Activated CD4-positive, alpha-beta T cell treated with anti-CD3 and anti-CD28 coated beads, Interleukin-2, amount 50 U/mL, for 4 hours (primary cell): ENCODE results near the gene SHMT1.
"Not testable (repeated sequence)": the region's sequence is repeated elsewhere in the genome, so short reads cannot be mapped to it uniquely, and the experiment has no call there.

Experiments used
- DNase-seq, 2 experiments: peaks; one replicate each; pipeline ENCODE4 v3.0.0-alpha.2; 2020

Gene SHMT1

GRCh38 chr17:18324140-18325050, 39.0 kb downstream of the SHMT1 start:
- DNase-seq, result no peak

- DNase-seq, result no peak
These were observed 39.7 kb downstream of the SHMT1 start for GRCh38 chr17:18323507-18324139.

DNA sequence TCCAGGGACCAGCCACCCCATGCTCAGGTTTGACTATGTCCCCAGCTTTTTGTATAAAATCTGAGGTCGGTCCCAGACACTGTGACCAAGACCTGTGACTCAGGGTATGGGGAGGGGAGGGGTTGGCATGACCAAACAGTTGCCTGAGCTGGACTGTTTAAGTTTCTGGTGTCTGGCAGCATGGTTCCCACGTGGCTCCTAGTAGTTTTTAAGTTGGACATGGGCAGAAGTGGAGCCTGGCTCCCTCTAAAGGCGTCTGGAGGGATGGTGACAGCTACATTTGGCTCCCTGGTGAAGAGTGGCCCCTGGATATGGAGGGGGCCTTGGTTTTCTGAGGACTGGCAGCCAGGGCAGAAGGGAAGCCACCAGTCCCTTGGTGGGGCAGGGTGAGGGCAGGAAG, 40.3 kb downstream of the SHMT1 start:
- DNase-seq, result no peak

DNA sequence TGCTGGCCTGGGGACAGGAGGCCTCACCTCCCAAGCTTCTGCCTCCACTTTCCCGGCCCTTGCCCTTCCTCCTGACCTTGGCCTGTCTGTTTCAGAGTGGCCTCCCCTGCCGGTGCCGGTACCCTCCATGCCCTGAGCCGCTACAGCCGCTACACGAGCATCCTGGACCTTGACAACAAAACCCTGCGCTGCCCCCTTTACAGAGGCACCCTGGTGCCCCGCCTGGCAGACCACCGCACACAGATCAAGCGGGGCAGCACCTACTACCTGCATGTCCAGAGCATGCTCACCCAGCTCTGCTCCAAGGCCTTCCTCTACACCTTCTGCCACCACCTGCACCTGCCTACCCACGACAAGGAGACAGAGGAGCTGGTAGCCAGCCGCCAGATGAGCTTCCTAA, 40.8 kb downstream of the SHMT1 start:
- no peak for DNase-seq

- no peak for DNase-seq
These were observed 42.0 kb downstream of the SHMT1 start for GRCh38 chr17:18321309-18321708.

DNA sequence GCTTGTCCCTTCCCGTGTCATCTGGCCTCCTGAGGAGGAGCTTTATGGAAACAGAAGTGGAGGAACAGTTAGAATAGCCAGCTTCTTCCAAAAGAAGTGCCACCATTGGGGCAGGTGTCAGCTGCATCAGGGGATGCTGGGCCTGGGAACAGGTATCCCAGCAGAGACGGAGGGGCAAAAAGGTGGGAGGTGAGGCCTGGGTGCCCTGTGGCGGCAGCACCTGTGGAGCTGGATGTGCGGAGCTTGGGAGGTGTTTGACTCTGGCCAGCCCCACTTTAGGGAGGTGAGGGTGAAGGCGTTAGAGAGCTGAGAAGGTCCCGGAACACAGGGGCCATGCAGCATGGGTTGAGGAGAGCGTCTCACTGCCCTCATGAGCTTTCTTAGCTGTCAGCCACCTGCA, 43.0 kb downstream of the SHMT1 start:
- no peak for DNase-seq

GRCh38 chr17:18319604-18320256, 43.6 kb downstream of the SHMT1 start:
- no peak for DNase-seq

- no peak for DNase-seq
These were observed 44.4 kb downstream of the SHMT1 start for GRCh38 chr17:18318771-18319450.

DNA sequence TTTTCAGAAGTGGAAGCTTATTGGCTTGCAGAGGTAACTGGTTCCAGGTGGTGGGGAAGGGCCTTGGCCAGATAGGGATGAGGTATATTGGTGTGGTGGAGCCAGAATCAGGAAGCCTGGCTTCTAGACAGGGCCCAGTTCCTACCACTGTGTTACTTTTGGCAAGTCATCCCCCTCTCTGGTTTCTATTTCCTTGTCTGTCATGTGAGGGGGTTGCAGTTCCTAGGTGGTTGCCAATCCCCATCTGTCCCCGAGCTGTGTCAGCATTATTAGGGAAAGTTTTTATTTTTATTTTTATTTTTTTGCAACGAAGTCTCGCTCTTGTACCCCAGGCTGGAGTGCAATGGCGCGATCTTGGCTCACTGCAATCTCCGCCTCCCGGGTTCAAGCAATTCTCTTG, 45.2 kb downstream of the SHMT1 start:
- DNase-seq, result no peak

GRCh38 chr17:18315961-18316360, 47.4 kb downstream of the SHMT1 start:
- no peak for DNase-seq

GRCh38 chr17:18315562-18315922, 47.8 kb downstream of the SHMT1 start:
- peak in 1 of 2 experiments; percentile 22 for DNase-seq

DNA sequence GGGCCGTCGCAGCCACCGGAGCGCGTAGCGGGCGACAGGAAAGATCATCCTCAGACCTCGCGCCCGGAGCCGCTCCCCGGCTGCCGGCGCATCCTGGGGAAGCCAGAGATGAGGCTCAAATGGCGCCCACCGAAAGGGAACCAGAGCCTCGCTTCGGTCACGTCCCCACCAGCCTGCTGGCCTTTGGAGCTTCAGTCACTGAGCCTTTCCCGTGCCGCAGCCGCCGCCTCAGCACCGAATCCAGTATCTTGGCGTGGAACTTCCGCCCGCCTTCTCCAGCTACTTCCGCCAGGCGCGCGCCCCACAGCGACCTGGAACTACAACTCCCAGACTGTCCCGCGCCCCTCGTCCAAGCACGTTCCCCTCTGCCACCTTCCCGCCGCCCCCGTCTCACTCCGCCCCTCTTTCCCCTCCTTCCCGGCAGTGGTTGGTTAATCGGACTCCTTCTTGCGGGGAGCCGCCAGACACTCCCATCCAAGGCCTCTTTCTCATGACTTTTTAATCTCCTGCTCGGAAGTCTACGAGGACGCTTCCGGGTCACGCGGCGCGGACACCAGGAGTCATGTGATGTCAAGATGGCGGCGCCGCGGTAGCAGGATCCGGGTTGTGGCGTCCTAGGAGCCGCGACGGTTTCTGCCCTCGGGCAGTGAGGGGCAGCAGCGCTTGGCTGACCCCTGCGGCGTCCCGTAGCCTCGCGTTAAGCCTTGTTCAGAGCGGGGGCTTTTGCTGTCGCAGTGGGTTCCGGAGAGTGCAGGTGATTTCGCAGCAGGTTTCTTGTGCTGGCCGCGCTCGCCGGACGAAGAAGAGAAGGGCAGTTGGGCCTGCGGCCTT, 48.4 kb downstream of the SHMT1 start, which contains the start of the genes SMCR8 and TOP3A:
Gene SMCR8, plus strand, starts transcription at position 563 of the 831 bp plus-strand sequence. CDS start 497 bp downstream, outside the sequence.
Gene TOP3A, minus strand, starts transcription at position 264 of the 831 bp plus-strand sequence. Its CDS starts 216 bp downstream, at position 48.
- peak; percentile 99 for DNase-seq

DNA sequence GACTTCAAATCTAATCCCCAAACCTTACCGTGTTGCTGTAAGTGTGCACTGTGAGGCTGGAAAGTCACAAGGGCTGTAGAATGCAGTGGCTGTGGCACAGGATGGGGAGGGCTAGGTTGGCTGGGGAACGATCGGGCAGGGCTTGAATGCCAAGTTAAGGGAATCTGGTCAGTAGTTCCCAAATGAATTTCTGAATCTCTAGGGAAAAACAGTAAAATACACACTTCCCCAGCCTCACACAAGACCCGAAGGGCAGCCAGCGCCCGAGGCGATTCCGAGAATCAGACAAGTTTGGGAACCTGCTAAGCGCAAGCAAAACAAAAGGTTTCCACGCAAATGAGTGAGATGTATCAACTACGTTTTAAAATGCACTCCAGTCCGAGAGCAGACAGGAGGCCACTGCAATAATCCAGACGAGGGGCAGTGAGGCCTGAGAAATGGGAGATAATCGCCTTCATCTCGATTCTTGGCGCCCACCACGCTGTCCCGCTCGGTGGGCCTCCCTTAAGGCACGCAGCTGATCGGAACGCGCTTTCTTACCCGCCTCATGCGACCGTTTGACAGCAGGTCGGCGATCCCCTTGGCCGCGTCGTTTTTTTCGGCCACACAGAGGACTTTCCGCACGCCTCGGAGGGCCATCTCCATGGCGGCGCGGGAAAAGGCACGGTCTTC, 49.2 kb downstream of the SHMT1 start:
- DNase-seq, result no peak

GRCh38 chr17:18309202-18309601, 54.1 kb downstream of the SHMT1 start:
- DNase-seq, result no peak

GRCh38 chr17:18303206-18303605, 60.1 kb downstream of the SHMT1 start:
- DNase-seq, result not testable (repeated sequence)

DNA sequence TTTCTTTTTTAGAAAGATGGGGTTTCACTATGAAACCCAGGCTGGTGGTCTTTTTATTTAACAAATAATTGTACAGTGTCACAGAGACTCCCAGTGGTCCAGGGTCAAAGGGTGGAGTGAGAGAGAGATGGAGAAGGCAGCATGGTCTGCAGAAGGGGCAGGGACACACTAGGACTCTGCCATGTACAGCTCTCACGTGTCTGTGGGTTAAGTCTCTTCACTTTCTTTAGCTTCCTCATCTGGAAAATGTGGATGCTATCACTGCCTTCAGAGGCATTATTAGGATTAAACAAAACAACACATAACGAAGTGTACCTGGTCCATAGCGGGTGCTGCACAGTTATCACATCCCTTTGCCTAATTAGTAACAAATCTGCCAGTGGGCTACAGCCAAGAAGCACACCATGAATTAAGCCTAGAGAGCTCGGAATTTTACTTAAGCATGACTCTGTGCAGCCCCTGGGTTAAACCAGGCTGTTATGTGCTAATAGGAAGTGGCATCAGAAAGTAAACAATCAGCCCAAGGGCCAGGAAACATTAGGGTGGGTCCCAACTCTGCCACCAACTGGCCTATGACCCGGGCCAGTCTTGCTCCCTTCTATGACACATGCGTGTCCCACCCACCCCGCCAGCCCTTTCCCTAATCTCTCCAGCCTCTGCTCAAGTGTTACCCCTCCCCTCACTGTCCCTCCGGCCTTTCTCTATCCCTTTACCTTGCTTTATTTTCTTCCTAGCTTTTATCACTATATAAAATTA, 62.4 kb downstream of the SHMT1 start:
- no peak for DNase-seq

DNA sequence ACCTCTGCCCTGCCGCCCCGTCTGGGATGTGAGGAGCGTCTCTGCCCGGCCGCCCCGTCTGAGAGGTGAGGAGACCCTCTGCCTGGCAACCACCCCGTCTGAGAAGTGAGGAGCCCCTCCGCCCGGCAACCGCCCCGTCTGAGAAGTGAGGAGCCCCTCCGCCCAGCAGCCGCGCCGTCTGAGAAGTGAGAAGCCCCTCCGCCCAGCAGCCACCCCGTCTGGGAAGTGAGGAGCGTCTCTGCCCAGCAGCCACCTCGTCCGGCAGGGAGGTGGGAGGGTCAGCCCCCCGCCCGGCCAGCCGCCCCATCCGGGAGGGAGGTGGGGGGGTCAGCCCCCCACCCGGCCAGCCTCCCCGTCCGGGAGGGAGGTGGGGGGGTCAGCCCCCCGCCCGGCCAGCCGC, 65.3 kb downstream of the SHMT1 start:
- not testable (repeated sequence) for DNase-seq

GRCh38 chr17:18291718-18292540, 71.4 kb downstream of the SHMT1 start:
- DNase-seq, result no peak

DNA sequence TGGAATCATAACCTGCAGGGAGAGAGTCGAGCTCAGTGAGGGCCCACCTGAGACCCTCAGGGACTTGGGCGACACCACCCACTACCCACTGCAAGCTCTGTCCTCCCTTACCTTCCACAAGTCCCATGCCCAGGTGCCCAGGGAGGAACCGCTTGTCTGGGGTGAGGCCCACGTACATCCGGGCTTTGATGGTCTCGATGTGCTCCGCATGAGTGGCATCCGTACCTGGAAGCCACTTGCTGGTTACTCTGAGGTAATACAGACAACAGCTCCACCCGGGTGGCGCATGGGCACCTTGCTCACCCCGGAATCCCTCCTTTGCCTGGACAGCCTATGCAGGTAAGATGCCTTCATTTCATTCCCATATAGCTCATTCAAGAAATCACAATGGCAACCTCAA, 78.1 kb downstream of the SHMT1 start:
- DNase-seq, result no peak

GRCh38 chr17:18281788-18282187, 81.6 kb downstream of the SHMT1 start:
- no peak for DNase-seq
